Activated CD4-positive, alpha-beta T cell treated with anti-CD3 and anti-CD28 coated beads, Interleukin-2, amount 10 ng/mL, durations not matched to agents 7 days and 5 days (primary cell): ENCODE data around the gene GNG5. TPM values are rescaled to one million over a fixed set of nuclear protein-coding genes. Genes with fewer than 3 reads are reported as not detected.
"Not testable (repeated sequence)": the region's sequence is repeated elsewhere in the genome, so short reads cannot be mapped to it uniquely, and the experiment has no call there.

Experiments used
- CTCF ChIA-PET: fragments of 350-600 bp; sonication (Branson Sonifier 250); formaldehyde crosslinking; loops from one replicate; lab custom pipeline; 2021; ENCODE audit warnings: antibody characterized with exemption; lab: Charles Lee
- POLR2A ChIA-PET: fragments of 350-600 bp; sonication (Branson Sonifier 250); formaldehyde crosslinking; loops from one replicate; lab custom pipeline; 2021; ENCODE audit warnings: antibody characterized with exemption; lab: Charles Lee
- DNase-seq: peaks from one replicate; pipeline ENCODE4 v3.0.0-alpha.2; 2020
- H3K27ac Mint-ChIP-seq: one replicate; pipeline ENCODE4 v1.8.0; 2021; ENCODE audit warnings: mild to moderate bottlenecking, moderate library complexity, mixed read lengths
- H3K27me3 Mint-ChIP-seq: one replicate; pipeline ENCODE4 v1.8.0; 2021; ENCODE audit warnings: mixed read lengths
- H3K36me3 Mint-ChIP-seq: one replicate; pipeline ENCODE4 v1.8.0; 2021; ENCODE audit warnings: low read depth, mixed read lengths
- H3K4me1 Mint-ChIP-seq: one replicate; pipeline ENCODE4 v1.8.0; 2021; ENCODE audit warnings: mixed read lengths
- H3K4me3 Mint-ChIP-seq: one replicate; pipeline ENCODE4 v1.8.0; 2021; ENCODE audit warnings: mild to moderate bottlenecking, moderate library complexity, mixed read lengths
- H3K9me3 Mint-ChIP-seq: one replicate; pipeline ENCODE4 v1.8.0; 2021; ENCODE audit warnings: mixed read lengths
- total RNA-seq, 2 experiments: library from RNA; stranded (reverse); gene quantifications; one replicate each; pipeline ENCODE4 v1.2.3, GENCODE V29; 2021

Gene GNG5
- total RNA-seq, 2 experiments from 2014 or later, result 90.1 to 113 TPM

DNA sequence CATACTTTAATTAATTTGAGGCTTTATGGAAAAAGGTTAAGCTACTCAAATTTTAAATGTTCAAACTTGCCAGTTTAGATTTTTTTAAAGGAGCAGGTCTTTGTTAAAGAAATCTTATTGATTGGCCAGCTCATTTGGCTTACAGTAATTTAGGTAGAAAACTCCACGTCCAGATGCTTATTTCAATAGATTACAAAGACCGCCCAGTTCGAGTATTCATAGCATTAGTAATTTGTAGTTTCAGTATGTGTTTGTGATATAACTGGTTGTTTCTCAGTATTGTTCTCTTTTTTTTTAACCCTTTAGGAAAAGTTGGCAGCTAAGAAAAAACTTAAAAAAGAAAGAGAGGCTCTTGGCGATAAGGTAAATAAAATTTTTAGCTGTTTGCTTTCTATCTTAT is 25.7 kb downstream of the GNG5 start:
- H3K36me3 Mint-ChIP-seq, result peaks cover 47% of the 10 kb centered on the region
- H3K4me1 Mint-ChIP-seq, result peaks cover 35% of the 10 kb centered on the region
- H3K27ac Mint-ChIP-seq, result no peak overlapping the region
- CTCF ChIA-PET, result interaction anchor here (0.7 to 2.5 kb wide), 8 partner anchors 9 to 140 kb away, joined by 3 to 8 read pairs (median 3); partner anchors contain the start of genes GNG5 and SPATA1
- H3K27me3 Mint-ChIP-seq, result peaks cover 8% of the 10 kb centered on the region
- H3K4me3 Mint-ChIP-seq, result peak overlapping the region; percentile 50
- H3K9me3 Mint-ChIP-seq, result peaks cover 12% of the 10 kb centered on the region
- POLR2A ChIA-PET, result no interaction called here
- DNase-seq, result no peak

DNA sequence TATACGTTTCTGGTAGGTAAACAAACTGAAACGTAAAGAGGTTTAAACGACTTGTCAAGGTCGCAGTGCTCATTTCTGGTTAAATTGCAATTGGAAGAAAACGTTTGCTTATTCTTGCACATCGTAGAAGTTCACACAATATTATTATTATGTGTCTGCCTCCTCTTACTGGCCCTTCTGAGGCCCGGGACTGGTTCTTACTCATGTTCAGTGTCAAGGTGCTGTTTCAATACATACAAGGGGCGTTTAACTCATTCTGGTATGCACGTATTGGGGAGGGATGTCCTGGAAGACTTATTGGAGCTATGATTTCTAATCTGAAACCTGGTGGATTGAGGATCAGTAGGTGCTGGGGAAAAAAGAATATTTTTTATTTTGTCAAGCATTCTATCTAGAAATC is 26.4 kb downstream of the GNG5 start:
- no peak for DNase-seq
- peaks cover 41% of the 10 kb centered on the region for H3K36me3 Mint-ChIP-seq
- peaks cover 10% of the 10 kb centered on the region for H3K27me3 Mint-ChIP-seq
- H3K4me3 Mint-ChIP-seq, result peak overlapping the region; percentile 96
- POLR2A ChIA-PET, result interaction anchor here (1.1 kb wide), 1 partner anchor 26 kb away, joined by 5 read pairs; the partner anchor contains the start of genes GNG5 and SPATA1
- H3K9me3 Mint-ChIP-seq, result peaks cover 12% of the 10 kb centered on the region
- CTCF ChIA-PET, result interaction anchor here (0.7 to 2.5 kb wide), 7 partner anchors 10 to 140 kb away, joined by 3 to 8 read pairs (median 3); partner anchors contain the start of genes GNG5 and SPATA1
- H3K4me1 Mint-ChIP-seq, result peaks cover 35% of the 10 kb centered on the region
- peak overlapping the region; percentile 99 for H3K27ac Mint-ChIP-seq

GRCh38 chr1:84478876-84479868 is 27.2 kb downstream of the GNG5 start, which contains the start of gene RPF1:
RPF1 (plus strand) TSS chr1:84479266; CDS start chr1:84479282, 16 bp downstream.
- Mint-ChIP-seq H3K27ac (peak within 1 kb of the TSS; percentile 99), H3K4me1 (peaks cover 35% of the 10 kb centered on the region), H3K27me3 (peaks cover 16% of the 10 kb centered on the region), H3K36me3 (peaks cover 33% of the 10 kb centered on the region), H3K9me3 (peaks cover 12% of the 10 kb centered on the region), H3K4me3 (peak within 1 kb of the TSS; percentile 96)
- DNase-seq, result peak; percentile 83
- POLR2A ChIA-PET, result interaction anchor here (1.1 kb wide), 1 partner anchor 27 kb away, joined by 5 read pairs; the partner anchor contains the start of genes GNG5 and SPATA1
- CTCF ChIA-PET, result interaction anchor here (0.6 to 2.5 kb wide), 6 partner anchors 9 to 141 kb away, joined by 3 to 8 read pairs (median 3); no protein-coding TSS in a partner anchor

GRCh38 chr1:84476225-84476624 is 30.2 kb downstream of the GNG5 start:
- Mint-ChIP-seq H3K36me3 (peaks cover 13% of the 10 kb centered on the region), H3K27me3 (peaks cover 30% of the 10 kb centered on the region), H3K4me3 (no peak overlapping the region), H3K9me3 (peaks cover 12% of the 10 kb centered on the region), H3K4me1 (peaks cover 18% of the 10 kb centered on the region), H3K27ac (no peak overlapping the region)
- DNase-seq, result no peak
- CTCF ChIA-PET, result no interaction called here
- POLR2A ChIA-PET, result no interaction called here

GRCh38 chr1:84467298-84467697 is 39.1 kb downstream of the GNG5 start:
- H3K27me3 Mint-ChIP-seq, result peaks cover 45% of the 10 kb centered on the region
- no peaks in the 10 kb centered on the region for H3K36me3 Mint-ChIP-seq
- CTCF ChIA-PET, result no interaction called here
- H3K4me3 Mint-ChIP-seq, result no peak overlapping the region
- no peak overlapping the region for H3K27ac Mint-ChIP-seq
- H3K4me1 Mint-ChIP-seq, result no peaks in the 10 kb centered on the region
- POLR2A ChIA-PET, result interaction anchor here (0.6 kb wide), 1 partner anchor 504 kb away, joined by 13 read pairs; no protein-coding TSS in a partner anchor
- no peak for DNase-seq
- no peaks in the 10 kb centered on the region for H3K9me3 Mint-ChIP-seq

- CTCF ChIA-PET, result no interaction called here
- no peaks in the 10 kb centered on the region for H3K9me3 Mint-ChIP-seq
- no peaks in the 10 kb centered on the region for H3K36me3 Mint-ChIP-seq
- no peak overlapping the region for H3K27ac Mint-ChIP-seq
- H3K27me3 Mint-ChIP-seq, result peaks cover 41% of the 10 kb centered on the region
- H3K4me3 Mint-ChIP-seq, result no peak overlapping the region
- no peak for DNase-seq
- POLR2A ChIA-PET, result no interaction called here
- no peaks in the 10 kb centered on the region for H3K4me1 Mint-ChIP-seq
Measured at GRCh38 chr1:84462118-84462517, 44.3 kb downstream of the GNG5 start.

GRCh38 chr1:84452436-84452835 is 53.9 kb downstream of the GNG5 start:
- Mint-ChIP-seq H3K36me3 (peaks cover 1% of the 10 kb centered on the region), H3K4me1 (no peaks in the 10 kb centered on the region), H3K9me3 (peaks cover 3% of the 10 kb centered on the region), H3K27me3 (peaks cover 22% of the 10 kb centered on the region), H3K27ac (no peak overlapping the region), H3K4me3 (no peak overlapping the region)
- POLR2A ChIA-PET, result interaction anchor here (0.5 kb wide), 1 partner anchor 13 kb away, joined by 3 read pairs; no protein-coding TSS in a partner anchor
- DNase-seq, result no peak
- CTCF ChIA-PET, result interaction anchor here (0.7 kb wide), 1 partner anchor 10 kb away, joined by 5 read pairs; no protein-coding TSS in a partner anchor

- CTCF ChIA-PET, result interaction anchor here (0.8 to 1.0 kb wide), 2 partner anchors 22 to 303 kb away, joined by 3 read pairs; no protein-coding TSS in a partner anchor
- no peak for DNase-seq
- Mint-ChIP-seq H3K27ac (no peak overlapping the region), H3K36me3 (peaks cover 8% of the 10 kb centered on the region), H3K4me1 (no peaks in the 10 kb centered on the region), H3K9me3 (peaks cover 5% of the 10 kb centered on the region), H3K4me3 (no peak overlapping the region), H3K27me3 (peaks cover 27% of the 10 kb centered on the region)
- POLR2A ChIA-PET, result no interaction called here
Measured at GRCh38 chr1:84450910-84451309, 55.5 kb downstream of the GNG5 start.

DNA sequence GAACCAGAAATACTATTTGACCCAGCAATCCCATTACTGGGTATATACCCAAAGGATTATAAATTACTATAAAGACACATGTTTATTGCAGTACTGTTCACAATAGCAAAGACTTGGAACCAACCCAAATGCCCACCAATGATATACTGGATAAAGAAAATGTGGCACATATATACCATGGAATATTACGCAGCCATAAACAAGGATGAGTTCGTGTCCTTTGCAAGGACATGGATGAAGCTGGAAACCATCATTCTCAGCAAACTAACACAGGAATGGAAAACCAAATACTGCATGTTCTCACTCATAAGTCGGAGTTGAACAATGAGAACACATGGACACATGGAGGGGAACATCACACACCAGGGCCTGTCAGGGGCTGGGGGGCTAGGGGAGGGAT is 57.7 kb downstream of the GNG5 start:
- DNase-seq, CTCF ChIA-PET, H3K27ac Mint-ChIP-seq, H3K4me1 Mint-ChIP-seq, H3K4me3 Mint-ChIP-seq, POLR2A ChIA-PET: not testable (repeated sequence)
- peaks cover 21% of the 10 kb centered on the region for H3K27me3 Mint-ChIP-seq
- H3K36me3 Mint-ChIP-seq, result peaks cover 11% of the 10 kb centered on the region
- peaks cover 12% of the 10 kb centered on the region for H3K9me3 Mint-ChIP-seq

Other genes with a start within 250 kb of the GNG5 start
- under 1 TPM; 0.15 to 0.23 TPM for gene SAMD13, start 204.9 kb downstream of the GNG5 start, total RNA-seq
- gene DNASE2B, start 108.1 kb downstream of the GNG5 start, total RNA-seq, result not detected
- gene RPF1, start 27.3 kb downstream of the GNG5 start, total RNA-seq, result 10 to 100 TPM; 37.3 to 45.7 TPM
- gene SPATA1, start 195 bp downstream of the GNG5 start, total RNA-seq, result 1 to 10 TPM; 1.7 to 2.3 TPM
- gene CTBS, start 67.9 kb upstream of the GNG5 start, total RNA-seq, result 10 to 100 TPM; 13.2 to 14.8 TPM
- 10 to 100 TPM; 19.1 to 19.9 TPM for gene SSX2IP, start 183.9 kb upstream of the GNG5 start, total RNA-seq